DND-41 (cell line): ENCODE measurements around the gene NAALADL1.

Source experiments
- ATAC-seq: fragments of 200-7000 bp; cut with Tn5 transposase; 3 replicates; pipeline ENCODE4 v1.9.1; 2021; ENCODE audit warnings: low read depth; ENCODE audit not compliant: insufficient read depth
- DNase-seq: peaks from one replicate; pipeline ENCODE4 v3.0.0-alpha.2; 2020
- H2AFZ ChIP-seq: 2 replicates; pipeline ENCODE4 v1.6.0; 2012; ENCODE audit warnings: low read depth, low read length
- H3K27ac ChIP-seq: 2 replicates; pipeline ENCODE4 v1.5.1; 2012; ENCODE audit warnings: low read length, inconsistent platforms
- H3K27me3 ChIP-seq: fragments of 200-600 bp; sonication (generic); 2 replicates; pipeline ENCODE4 v1.6.0; 2012; ENCODE audit warnings: low read length, mild to moderate bottlenecking, inconsistent platforms; ENCODE audit not compliant: insufficient read depth, poor library complexity
- H3K36me3 ChIP-seq: 2 replicates; pipeline ENCODE4 v1.5.1; 2012; ENCODE audit warnings: low read length, inconsistent platforms; ENCODE audit not compliant: insufficient read depth
- H3K4me1 ChIP-seq: 2 replicates; pipeline ENCODE4 v1.5.1; 2012; ENCODE audit warnings: mild to moderate bottlenecking, low read length; ENCODE audit not compliant: insufficient read depth
- H3K4me2 ChIP-seq: 2 replicates; pipeline ENCODE4 v1.6.0; 2012; ENCODE audit warnings: mild to moderate bottlenecking, moderate library complexity, low read length, inconsistent platforms; ENCODE audit not compliant: insufficient read depth
- H3K4me3 ChIP-seq, 2 experiments: fragments of 200-600 bp in 1 of 2; shearing (Covaris generic) in 1 of 2; 2 replicates each; pipeline ENCODE4 v1.5.1; 2012 to 2016; ENCODE audit warnings: inconsistent platforms in 2 of 2, low read length in 2 of 2, mild to moderate bottlenecking in 2 of 2, low read depth in 1 of 2, moderate library complexity in 1 of 2
- H3K79me2 ChIP-seq: 2 replicates; pipeline ENCODE4 v1.6.0; 2012; ENCODE audit warnings: low read length, inconsistent platforms; ENCODE audit not compliant: insufficient read depth
- H3K9ac ChIP-seq: 2 replicates; pipeline ENCODE4 v1.6.0; 2012; ENCODE audit warnings: low read depth, mild to moderate bottlenecking, inconsistent platforms, low read length, moderate library complexity
- H3K9me3 ChIP-seq: 2 replicates; pipeline ENCODE4 v1.5.1; 2012; ENCODE audit warnings: low read length, moderate library complexity, mild to moderate bottlenecking, inconsistent platforms; ENCODE audit not compliant: insufficient read depth, severe bottlenecking
- H4K20me1 ChIP-seq: 2 replicates; pipeline ENCODE4 v1.6.0; 2012; ENCODE audit warnings: low read length; ENCODE audit not compliant: insufficient read depth
- EZH2 ChIP-seq: IDR thresholded peaks from 3 replicates; pipeline ENCODE4 v1.6.1; 2012; ENCODE audit warnings: borderline replicate concordance, low read depth, mild to moderate bottlenecking, moderate library complexity, low read length, inconsistent platforms; ENCODE audit not compliant: severe bottlenecking
- TF ChIP-seq, protein P1 (sequence below): IDR thresholded peaks from 2 replicates; pipeline ENCODE4 v1.5.1; 2012; ENCODE audit warnings: borderline replicate concordance, low read length, moderate library complexity, mild to moderate bottlenecking; ENCODE audit not compliant: poor library complexity, severe bottlenecking; ENCODE audit errors: extremely low read depth

NAALADL1 gene

DNA sequence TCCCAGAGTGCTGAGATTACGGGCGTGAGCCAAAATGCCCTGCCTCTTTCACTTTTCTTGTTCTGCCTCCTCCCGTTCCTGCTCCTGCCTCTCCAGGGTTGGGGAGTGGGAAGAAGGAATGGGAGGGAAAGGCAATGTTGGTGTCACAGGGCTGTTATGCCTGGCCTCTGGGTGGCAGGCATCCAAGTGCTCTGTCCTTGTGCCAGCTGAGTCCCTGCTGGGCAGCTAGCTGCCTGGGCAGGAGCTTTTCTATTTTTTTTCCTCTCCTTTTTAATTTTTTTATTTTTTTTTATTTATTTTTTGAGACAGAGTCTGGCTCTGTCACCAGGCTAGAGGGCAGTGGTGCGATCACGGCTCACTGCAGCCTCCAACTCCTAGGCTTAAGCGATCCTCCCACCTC lies 21.4 kb downstream of the NAALADL1 start:
- no peak overlapping the region for H3K4me2 ChIP-seq
- H4K20me1 ChIP-seq = 0 out of 2 replicates have a peak, but pooled peaks cover 2% of the 10 kb centered on the region
- H3K4me3 ChIP-seq = no peak overlapping the region
- H2AFZ ChIP-seq = no peak overlapping the region
- H3K27me3 ChIP-seq = no peaks in the 10 kb centered on the region
- TF ChIP-seq EZH2 = no peak
- TF ChIP-seq, protein P1, sequence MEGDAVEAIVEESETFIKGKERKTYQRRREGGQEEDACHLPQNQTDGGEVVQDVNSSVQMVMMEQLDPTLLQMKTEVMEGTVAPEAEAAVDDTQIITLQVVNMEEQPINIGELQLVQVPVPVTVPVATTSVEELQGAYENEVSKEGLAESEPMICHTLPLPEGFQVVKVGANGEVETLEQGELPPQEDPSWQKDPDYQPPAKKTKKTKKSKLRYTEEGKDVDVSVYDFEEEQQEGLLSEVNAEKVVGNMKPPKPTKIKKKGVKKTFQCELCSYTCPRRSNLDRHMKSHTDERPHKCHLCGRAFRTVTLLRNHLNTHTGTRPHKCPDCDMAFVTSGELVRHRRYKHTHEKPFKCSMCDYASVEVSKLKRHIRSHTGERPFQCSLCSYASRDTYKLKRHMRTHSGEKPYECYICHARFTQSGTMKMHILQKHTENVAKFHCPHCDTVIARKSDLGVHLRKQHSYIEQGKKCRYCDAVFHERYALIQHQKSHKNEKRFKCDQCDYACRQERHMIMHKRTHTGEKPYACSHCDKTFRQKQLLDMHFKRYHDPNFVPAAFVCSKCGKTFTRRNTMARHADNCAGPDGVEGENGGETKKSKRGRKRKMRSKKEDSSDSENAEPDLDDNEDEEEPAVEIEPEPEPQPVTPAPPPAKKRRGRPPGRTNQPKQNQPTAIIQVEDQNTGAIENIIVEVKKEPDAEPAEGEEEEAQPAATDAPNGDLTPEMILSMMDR = no peak
- no peak for DNase-seq
- H3K9ac ChIP-seq = no peak overlapping the region; the same call in 1 of the 2 replicates
- H3K36me3 ChIP-seq = peaks cover 46% of the 10 kb centered on the region
- H3K27ac ChIP-seq = no peak overlapping the region
- no peak for ATAC-seq
- H3K79me2 ChIP-seq = peaks cover 9% of the 10 kb centered on the region
- peaks cover 17% of the 10 kb centered on the region for H3K4me1 ChIP-seq
- no peaks in the 10 kb centered on the region for H3K9me3 ChIP-seq

DNA sequence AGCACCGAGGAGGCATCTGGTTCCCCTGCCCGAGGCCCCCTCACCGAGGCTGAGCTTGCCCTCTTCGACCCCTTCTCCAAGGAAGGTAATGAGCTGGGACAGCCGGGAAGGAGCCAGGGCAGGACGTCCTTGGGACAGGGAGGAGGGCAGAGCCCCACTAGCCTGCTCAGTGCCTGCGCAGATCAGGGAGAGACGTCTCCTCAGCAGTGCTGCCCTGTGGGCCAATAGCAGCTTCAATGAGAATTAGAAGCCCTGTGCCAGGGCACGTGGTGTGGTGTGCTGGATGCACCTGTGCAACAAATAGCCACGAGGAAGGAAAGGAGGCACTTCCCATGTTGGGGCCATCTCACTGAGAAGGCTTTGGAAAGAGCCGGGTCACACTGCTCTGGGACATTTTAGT lies 22.8 kb downstream of the NAALADL1 start:
- ATAC-seq = no peak
- Histone ChIP-seq H3K27me3 (no peaks in the 10 kb centered on the region), H3K4me1 (peaks cover 14% of the 10 kb centered on the region), H3K4me2 (no peak overlapping the region), H3K9me3 (no peaks in the 10 kb centered on the region), H3K9ac (no peak overlapping the region), H3K79me2 (no peaks in the 10 kb centered on the region), H2AFZ (no peak overlapping the region), H4K20me1 (no peaks in the 10 kb centered on the region), H3K36me3 (peaks cover 48% of the 10 kb centered on the region), H3K27ac (no peak overlapping the region), H3K4me3 (no peak overlapping the region)
- DNase-seq = no peak
- TF ChIP-seq, protein P1 = no peak
- no peak for TF ChIP-seq EZH2

DNA sequence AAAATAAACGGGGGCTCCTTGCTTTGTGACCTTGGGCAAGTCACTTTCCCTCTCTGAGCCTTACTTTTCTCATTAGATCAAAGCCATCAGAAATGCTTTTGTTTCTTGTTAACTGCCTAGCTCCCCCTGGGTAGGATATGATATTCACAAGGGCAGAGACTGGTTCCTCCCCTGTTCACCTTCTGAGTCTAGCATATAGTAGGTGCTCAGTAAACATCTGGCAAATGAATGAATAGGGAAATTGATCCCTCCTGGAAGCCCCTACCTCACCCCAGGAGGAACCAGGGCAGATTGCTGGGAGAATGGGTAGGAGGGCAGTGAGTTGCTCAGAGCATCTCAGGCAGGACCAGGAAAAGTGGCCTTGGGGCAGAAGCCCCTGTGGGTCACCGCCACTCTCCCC lies 23.9 kb downstream of the NAALADL1 start:
- no peak for ATAC-seq

More for the DNA sequence above, 23.9 kb downstream of the NAALADL1 start:
- no peak for TF ChIP-seq EZH2
- TF ChIP-seq, protein P1 = no peak
- Histone ChIP-seq H2AFZ (no peak overlapping the region), H3K36me3 (peaks cover 48% of the 10 kb centered on the region), H3K79me2 (no peaks in the 10 kb centered on the region), H3K27ac (no peak overlapping the region), H3K27me3 (no peaks in the 10 kb centered on the region), H3K9me3 (no peaks in the 10 kb centered on the region), H3K4me1 (peaks cover 2% of the 10 kb centered on the region), H3K4me3 (no peak overlapping the region), H3K4me2 (no peak overlapping the region), H4K20me1 (no peaks in the 10 kb centered on the region), H3K9ac (no peak overlapping the region)
- DNase-seq = no peak
